Muscle of back (tissue), 11 donors: ENCODE data around the gene POU4F1. TPM values are rescaled to one million over a fixed set of nuclear protein-coding genes. Genes with fewer than 3 reads are reported as not detected.

Source experiments
- DNase-seq, 3 donors: peaks; one replicate each; pipeline versions ENCODE4 v3.0.0 to v3.0.0-alpha.2; 2013
- polyA plus RNA-seq, 10 donors: library from polyadenylated mRNA; unstranded; fragments of 120-200 nt; gene quantifications; one replicate each; pipeline ENCODE4 v1.2.1, GENCODE V29; 2013; ENCODE audit not compliant: insufficient read length in 10 of 10

POU4F1 gene
- polyA plus RNA-seq, 10 donors, result 3.7 to 19.6 (median 11.2) TPM

GRCh38 chr13:78593652-78594455 is 9.5 kb downstream of the POU4F1 start:
- DNase-seq, result peak in 1 of 3 donors; percentile 44

GRCh38 chr13:78593129-78593528 is 10.2 kb downstream of the POU4F1 start:
- DNase-seq, result peak in 1 of 3 donors; percentile 14

GRCh38 chr13:78592584-78592983 is 10.8 kb downstream of the POU4F1 start:
- DNase-seq, result peak in 1 of 3 donors; percentile 32

- peak in 2 of 3 donors; percentile 60 to 73 for DNase-seq
Observed at GRCh38 chr13:78589206-78589605, 14.1 kb downstream of the POU4F1 start.

- peak in 1 of 3 donors; percentile 30 for DNase-seq
Observed at GRCh38 chr13:78587395-78587794, 16.0 kb downstream of the POU4F1 start.

- DNase-seq, result no peak
Observed at GRCh38 chr13:78586706-78587105, 16.6 kb downstream of the POU4F1 start.

GRCh38 chr13:78576261-78576660 is 27.1 kb downstream of the POU4F1 start:
- no peak for DNase-seq

GRCh38 chr13:78572459-78572858 is 30.9 kb downstream of the POU4F1 start:
- no peak for DNase-seq

GRCh38 chr13:78569029-78569428 is 34.3 kb downstream of the POU4F1 start:
- no peak for DNase-seq

- no peak for DNase-seq
Observed at GRCh38 chr13:78566631-78567030, 36.7 kb downstream of the POU4F1 start.

- no peak for DNase-seq
Observed at GRCh38 chr13:78562237-78562889, 41.0 kb downstream of the POU4F1 start.

Other genes with a start within 250 kb of the POU4F1 start
- 10 to 100 TPM; 12.5 to 17.3 (median 15.7) TPM for gene OBI1, start 55.6 kb upstream of the POU4F1 start, polyA plus RNA-seq